SH-SY5Y (cell line): Measurements from ENCODE around the gene LRRC27.

Experiments
- GATA2 ChIP-seq: IDR thresholded peaks from 2 replicates; pipeline ENCODE4 v1.6.1; 2011; ENCODE audit warnings: mild to moderate bottlenecking, low read depth, low read length
- GATA3 ChIP-seq: IDR thresholded peaks from 2 replicates; pipeline ENCODE4 v1.6.1; 2011; ENCODE audit warnings: low read depth, mild to moderate bottlenecking, low read length, moderate library complexity

- TF ChIP-seq GATA2 = no peak
- no peak for TF ChIP-seq GATA3
Observed at GRCh38 chr10:132324186-132324585, 7.8 kb upstream of the LRRC27 start.
